SK-N-SH treated with all-trans-retinoic acid at 6 μM for 48 hours (cell line): Measurements from ENCODE around the gene ST6GALNAC2.

Experiments
- ARNTL ChIP-seq: fragments of 450-650 bp; formaldehyde crosslinking; IDR thresholded peaks from 2 replicates; pipeline ENCODE4 v1.5.0; 2020; ENCODE audit warnings: low read depth, mild to moderate bottlenecking, moderate library complexity, borderline replicate concordance
- BACH2 ChIP-seq: fragments of 250-450 bp; sonication (Bioruptor Pico); IDR thresholded peaks from 2 replicates; pipeline ENCODE4 v1.9.0; 2021; ENCODE audit warnings: mild to moderate bottlenecking, borderline replicate concordance
- CSDC2 ChIP-seq: fragments of 250-450 bp; sonication (Bioruptor Pico); IDR thresholded peaks from 2 replicates; pipeline ENCODE4 v1.5.0; 2020; ENCODE audit warnings: mild to moderate bottlenecking, moderate library complexity
- ISL1 ChIP-seq: fragments of 250-450 bp; sonication (Bioruptor Pico); IDR thresholded peaks from 2 replicates; pipeline ENCODE4 v2.1.2; 2022; ENCODE audit warnings: mild to moderate bottlenecking, moderate library complexity
- OSR1 ChIP-seq: fragments of 250-450 bp; sonication (Bioruptor Pico); IDR thresholded peaks from 2 replicates; pipeline ENCODE4 v1.8.0; 2022; ENCODE audit warnings: moderate library complexity, mild to moderate bottlenecking, inconsistent platforms
- RARB ChIP-seq: fragments of 250-450 bp; sonication (Bioruptor Pico); IDR thresholded peaks from 2 replicates; pipeline ENCODE4 v1.8.0; 2021; ENCODE audit warnings: mild to moderate bottlenecking, moderate library complexity
- ZC3H10 ChIP-seq: fragments of 250-450 bp; sonication (Bioruptor Pico); IDR thresholded peaks from 2 replicates; pipeline ENCODE4 v1.5.1; 2021; ENCODE audit warnings: mild to moderate bottlenecking, moderate library complexity
- ZFP30 ChIP-seq: fragments of 450-650 bp; formaldehyde crosslinking; IDR thresholded peaks from 2 replicates; pipeline ENCODE4 v1.5.0; 2022; ENCODE audit warnings: mild to moderate bottlenecking, moderate library complexity
- ZNF70 ChIP-seq: fragments of 450-650 bp; formaldehyde crosslinking; IDR thresholded peaks from 2 replicates; pipeline ENCODE4 v1.5.0; 2020; ENCODE audit warnings: mild to moderate bottlenecking, moderate library complexity
- TF ChIP-seq, protein P1 (sequence below): fragments of 250-450 bp; sonication (Bioruptor Pico); IDR thresholded peaks from 2 replicates; pipeline ENCODE4 v1.5.1; 2021; ENCODE audit warnings: mild to moderate bottlenecking, moderate library complexity
- TF ChIP-seq, protein P2 (sequence below): fragments of 250-450 bp; sonication (Bioruptor Pico); IDR thresholded peaks from 2 replicates; pipeline ENCODE4 v1.5.0; 2020; ENCODE audit warnings: mild to moderate bottlenecking, moderate library complexity
- TF ChIP-seq, protein P3 (sequence below): fragments of 250-450 bp; sonication (Bioruptor Pico); IDR thresholded peaks from 2 replicates; pipeline ENCODE4 v1.8.0; 2020; ENCODE audit warnings: mild to moderate bottlenecking, moderate library complexity, borderline replicate concordance
- TF ChIP-seq, protein P4 (sequence below): fragments of 250-450 bp; sonication (Bioruptor Pico); IDR thresholded peaks from 2 replicates; pipeline ENCODE4 v1.5.1; 2020; ENCODE audit warnings: low read depth, mild to moderate bottlenecking, moderate library complexity
- TF ChIP-seq, protein P5 (sequence below): fragments of 250-450 bp; sonication (Bioruptor Pico); IDR thresholded peaks from 2 replicates; pipeline ENCODE4 v1.8.0; 2021; ENCODE audit warnings: low read depth, mild to moderate bottlenecking, moderate library complexity, borderline replicate concordance

DNA sequence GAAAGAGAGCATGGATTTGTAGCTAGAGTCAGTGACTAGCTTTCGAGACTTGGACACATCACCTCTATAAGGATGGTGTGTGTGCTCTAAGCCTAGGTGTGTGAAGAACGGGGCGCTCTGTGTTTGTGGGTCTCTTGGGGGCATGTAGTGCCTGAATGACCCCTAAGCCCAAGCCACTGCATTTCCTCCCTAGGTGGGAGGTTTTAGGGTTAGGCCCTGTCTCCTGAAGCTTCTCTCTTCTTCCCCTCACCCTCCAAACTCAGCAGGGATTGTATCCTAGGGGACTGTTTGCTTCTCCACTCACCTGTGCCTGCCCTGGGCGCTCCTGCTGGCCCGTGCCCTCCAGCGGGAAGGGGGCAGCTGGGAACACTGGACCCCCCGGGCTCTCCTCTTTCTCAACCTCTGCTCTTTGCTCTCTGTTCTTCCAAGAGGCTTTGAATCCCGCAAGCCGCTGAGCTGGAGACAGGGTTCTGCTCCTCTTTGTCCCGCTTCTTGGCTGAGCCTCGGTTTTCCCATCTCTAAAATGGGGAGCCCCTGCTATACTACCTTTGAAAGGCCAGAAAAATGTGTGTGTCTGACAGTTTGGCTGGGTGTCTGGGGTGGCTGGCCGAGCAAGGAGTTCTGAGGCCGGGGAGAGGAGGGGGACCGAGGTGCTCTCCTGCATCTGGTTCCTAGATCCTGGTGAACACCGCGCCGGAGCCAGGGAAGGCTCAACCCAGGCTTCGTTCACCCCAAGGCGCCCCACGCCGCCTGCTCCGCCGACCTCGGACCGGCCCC lies 49.0 kb downstream of the ST6GALNAC2 start:
- TF ChIP-seq ZFP30 (CRISPR knock-in tag) (no peak), RARB (CRISPR knock-in tag) (no peak), ARNTL (CRISPR knock-in tag) (no peak), ISL1 (CRISPR knock-in tag) (no peak), ZNF70 (CRISPR knock-in tag) (no peak), OSR1 (CRISPR knock-in tag) (no peak), CSDC2 (no peak), BACH2 (no peak), ZC3H10 (CRISPR knock-in tag) (no peak)
- TF ChIP-seq, protein P1, sequence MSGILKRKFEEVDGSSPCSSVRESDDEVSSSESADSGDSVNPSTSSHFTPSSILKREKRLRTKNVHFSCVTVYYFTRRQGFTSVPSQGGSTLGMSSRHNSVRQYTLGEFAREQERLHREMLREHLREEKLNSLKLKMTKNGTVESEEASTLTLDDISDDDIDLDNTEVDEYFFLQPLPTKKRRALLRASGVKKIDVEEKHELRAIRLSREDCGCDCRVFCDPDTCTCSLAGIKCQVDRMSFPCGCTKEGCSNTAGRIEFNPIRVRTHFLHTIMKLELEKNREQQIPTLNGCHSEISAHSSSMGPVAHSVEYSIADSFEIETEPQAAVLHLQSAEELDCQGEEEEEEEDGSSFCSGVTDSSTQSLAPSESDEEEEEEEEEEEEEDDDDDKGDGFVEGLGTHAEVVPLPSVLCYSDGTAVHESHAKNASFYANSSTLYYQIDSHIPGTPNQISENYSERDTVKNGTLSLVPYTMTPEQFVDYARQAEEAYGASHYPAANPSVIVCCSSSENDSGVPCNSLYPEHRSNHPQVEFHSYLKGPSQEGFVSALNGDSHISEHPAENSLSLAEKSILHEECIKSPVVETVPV (CRISPR knock-in tag): no peak
- TF ChIP-seq, protein P2, sequence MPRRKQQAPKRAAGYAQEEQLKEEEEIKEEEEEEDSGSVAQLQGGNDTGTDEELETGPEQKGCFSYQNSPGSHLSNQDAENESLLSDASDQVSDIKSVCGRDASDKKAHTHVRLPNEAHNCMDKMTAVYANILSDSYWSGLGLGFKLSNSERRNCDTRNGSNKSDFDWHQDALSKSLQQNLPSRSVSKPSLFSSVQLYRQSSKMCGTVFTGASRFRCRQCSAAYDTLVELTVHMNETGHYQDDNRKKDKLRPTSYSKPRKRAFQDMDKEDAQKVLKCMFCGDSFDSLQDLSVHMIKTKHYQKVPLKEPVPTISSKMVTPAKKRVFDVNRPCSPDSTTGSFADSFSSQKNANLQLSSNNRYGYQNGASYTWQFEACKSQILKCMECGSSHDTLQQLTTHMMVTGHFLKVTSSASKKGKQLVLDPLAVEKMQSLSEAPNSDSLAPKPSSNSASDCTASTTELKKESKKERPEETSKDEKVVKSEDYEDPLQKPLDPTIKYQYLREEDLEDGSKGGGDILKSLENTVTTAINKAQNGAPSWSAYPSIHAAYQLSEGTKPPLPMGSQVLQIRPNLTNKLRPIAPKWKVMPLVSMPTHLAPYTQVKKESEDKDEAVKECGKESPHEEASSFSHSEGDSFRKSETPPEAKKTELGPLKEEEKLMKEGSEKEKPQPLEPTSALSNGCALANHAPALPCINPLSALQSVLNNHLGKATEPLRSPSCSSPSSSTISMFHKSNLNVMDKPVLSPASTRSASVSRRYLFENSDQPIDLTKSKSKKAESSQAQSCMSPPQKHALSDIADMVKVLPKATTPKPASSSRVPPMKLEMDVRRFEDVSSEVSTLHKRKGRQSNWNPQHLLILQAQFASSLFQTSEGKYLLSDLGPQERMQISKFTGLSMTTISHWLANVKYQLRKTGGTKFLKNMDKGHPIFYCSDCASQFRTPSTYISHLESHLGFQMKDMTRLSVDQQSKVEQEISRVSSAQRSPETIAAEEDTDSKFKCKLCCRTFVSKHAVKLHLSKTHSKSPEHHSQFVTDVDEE: no peak
- TF ChIP-seq, protein P3, sequence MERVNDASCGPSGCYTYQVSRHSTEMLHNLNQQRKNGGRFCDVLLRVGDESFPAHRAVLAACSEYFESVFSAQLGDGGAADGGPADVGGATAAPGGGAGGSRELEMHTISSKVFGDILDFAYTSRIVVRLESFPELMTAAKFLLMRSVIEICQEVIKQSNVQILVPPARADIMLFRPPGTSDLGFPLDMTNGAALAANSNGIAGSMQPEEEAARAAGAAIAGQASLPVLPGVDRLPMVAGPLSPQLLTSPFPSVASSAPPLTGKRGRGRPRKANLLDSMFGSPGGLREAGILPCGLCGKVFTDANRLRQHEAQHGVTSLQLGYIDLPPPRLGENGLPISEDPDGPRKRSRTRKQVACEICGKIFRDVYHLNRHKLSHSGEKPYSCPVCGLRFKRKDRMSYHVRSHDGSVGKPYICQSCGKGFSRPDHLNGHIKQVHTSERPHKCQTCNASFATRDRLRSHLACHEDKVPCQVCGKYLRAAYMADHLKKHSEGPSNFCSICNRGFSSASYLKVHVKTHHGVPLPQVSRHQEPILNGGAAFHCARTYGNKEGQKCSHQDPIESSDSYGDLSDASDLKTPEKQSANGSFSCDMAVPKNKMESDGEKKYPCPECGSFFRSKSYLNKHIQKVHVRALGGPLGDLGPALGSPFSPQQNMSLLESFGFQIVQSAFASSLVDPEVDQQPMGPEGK (CRISPR knock-in tag): no peak
- TF ChIP-seq, protein P4, sequence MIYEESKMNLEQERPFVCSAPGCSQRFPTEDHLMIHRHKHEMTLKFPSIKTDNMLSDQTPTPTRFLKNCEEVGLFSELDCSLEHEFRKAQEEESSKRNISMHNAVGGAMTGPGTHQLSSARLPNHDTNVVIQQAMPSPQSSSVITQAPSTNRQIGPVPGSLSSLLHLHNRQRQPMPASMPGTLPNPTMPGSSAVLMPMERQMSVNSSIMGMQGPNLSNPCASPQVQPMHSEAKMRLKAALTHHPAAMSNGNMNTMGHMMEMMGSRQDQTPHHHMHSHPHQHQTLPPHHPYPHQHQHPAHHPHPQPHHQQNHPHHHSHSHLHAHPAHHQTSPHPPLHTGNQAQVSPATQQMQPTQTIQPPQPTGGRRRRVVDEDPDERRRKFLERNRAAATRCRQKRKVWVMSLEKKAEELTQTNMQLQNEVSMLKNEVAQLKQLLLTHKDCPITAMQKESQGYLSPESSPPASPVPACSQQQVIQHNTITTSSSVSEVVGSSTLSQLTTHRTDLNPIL: no peak
- TF ChIP-seq, protein P5, sequence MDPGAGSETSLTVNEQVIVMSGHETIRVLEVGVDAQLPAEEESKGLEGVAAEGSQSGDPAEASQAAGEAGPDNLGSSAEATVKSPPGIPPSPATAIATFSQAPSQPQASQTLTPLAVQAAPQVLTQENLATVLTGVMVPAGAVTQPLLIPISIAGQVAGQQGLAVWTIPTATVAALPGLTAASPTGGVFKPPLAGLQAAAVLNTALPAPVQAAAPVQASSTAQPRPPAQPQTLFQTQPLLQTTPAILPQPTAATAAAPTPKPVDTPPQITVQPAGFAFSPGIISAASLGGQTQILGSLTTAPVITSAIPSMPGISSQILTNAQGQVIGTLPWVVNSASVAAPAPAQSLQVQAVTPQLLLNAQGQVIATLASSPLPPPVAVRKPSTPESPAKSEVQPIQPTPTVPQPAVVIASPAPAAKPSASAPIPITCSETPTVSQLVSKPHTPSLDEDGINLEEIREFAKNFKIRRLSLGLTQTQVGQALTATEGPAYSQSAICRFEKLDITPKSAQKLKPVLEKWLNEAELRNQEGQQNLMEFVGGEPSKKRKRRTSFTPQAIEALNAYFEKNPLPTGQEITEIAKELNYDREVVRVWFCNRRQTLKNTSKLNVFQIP: no peak
